Neural progenitor cell (in vitro differentiated cells): ENCODE measurements around the gene PTGDS. TPM values are rescaled to one million over a fixed set of nuclear protein-coding genes. Genes with fewer than 3 reads are reported as not detected.

ENCODE experiments used
- DNase-seq: peaks from one replicate; pipeline ENCODE4 v3.0.0-alpha.2; 2016; ENCODE audit warnings: low spot score
- H2AFZ ChIP-seq: fragments of 200-600 bp; sonication (generic); replicated peaks from 2 replicates; pipeline ENCODE4 v1.6.1; 2016; ENCODE audit warnings: antibody characterized with exemption
- H3F3A ChIP-seq: fragments of 200-600 bp; sonication (generic); 2 replicates; pipeline ENCODE4 v1.6.1; 2016; ENCODE audit warnings: antibody characterized with exemption, low read depth
- H3K27ac ChIP-seq: fragments of 200-600 bp; sonication (generic); 2 replicates; pipeline ENCODE4 v1.5.1; 2016; ENCODE audit warnings: mild to moderate bottlenecking
- H3K27me3 ChIP-seq: fragments of 200-600 bp; sonication (generic); 2 replicates; pipeline ENCODE4 v1.6.1; 2016; ENCODE audit warnings: mild to moderate bottlenecking, moderate library complexity
- H3K36me3 ChIP-seq: fragments of 200-600 bp; sonication (generic); 2 replicates; pipeline ENCODE4 v1.5.1; 2016
- H3K4me1 ChIP-seq: fragments of 200-600 bp; sonication (generic); 2 replicates; pipeline ENCODE4 v1.6.1; 2016; ENCODE audit warnings: mixed run types
- H3K4me2 ChIP-seq: fragments of 200-600 bp; sonication (generic); 2 replicates; pipeline ENCODE4 v1.6.1; 2016
- H3K4me3 ChIP-seq: fragments of 200-600 bp; sonication (generic); 2 replicates; pipeline ENCODE4 v1.5.1; 2016
- H3K79me2 ChIP-seq: fragments of 200-600 bp; sonication (generic); 2 replicates; pipeline ENCODE4 v1.6.1; 2016; ENCODE audit warnings: low read depth
- H3K9ac ChIP-seq: fragments of 200-600 bp; sonication (generic); 2 replicates; pipeline ENCODE4 v1.6.1; 2016
- H3K9me3 ChIP-seq: fragments of 200-600 bp; sonication (generic); 2 replicates; pipeline ENCODE4 v1.5.1; 2016; ENCODE audit warnings: low read depth
- H4K20me1 ChIP-seq: fragments of 200-600 bp; sonication (generic); 2 replicates; pipeline ENCODE4 v1.6.1; 2016; ENCODE audit warnings: low read depth
- H3K27ac Mint-ChIP-seq: 3 replicates; pipeline ENCODE4 v1.8.0; 2021; ENCODE audit warnings: mixed read lengths
- H3K27me3 Mint-ChIP-seq: 2 replicates; pipeline ENCODE4 v1.8.0; 2022; ENCODE audit warnings: low read depth, mild to moderate bottlenecking, inconsistent platforms, moderate library complexity, mixed read lengths; ENCODE audit not compliant: insufficient read depth
- H3K36me3 Mint-ChIP-seq: 3 replicates; pipeline ENCODE4 v1.8.0; 2021; ENCODE audit warnings: mixed read lengths
- H3K4me1 Mint-ChIP-seq: 3 replicates; pipeline ENCODE4 v1.8.0; 2021; ENCODE audit warnings: mixed read lengths
- H3K4me3 Mint-ChIP-seq: 3 replicates; pipeline ENCODE4 v1.8.0; 2021; ENCODE audit warnings: mild to moderate bottlenecking, moderate library complexity, mixed read lengths
- H3K9me3 Mint-ChIP-seq: 3 replicates; pipeline ENCODE4 v1.8.0; 2020; ENCODE audit warnings: mixed read lengths
- EZH2 ChIP-seq: fragments of 200-600 bp; sonication (generic); IDR thresholded peaks from 2 replicates; pipeline ENCODE4 v1.6.1; 2017; ENCODE audit warnings: antibody characterized with exemption, mild to moderate bottlenecking, moderate library complexity
- EZH2phosphoT487 ChIP-seq: fragments of 200-600 bp; sonication (generic); IDR thresholded peaks from 2 replicates; pipeline ENCODE4 v1.6.1; 2017; ENCODE audit warnings: antibody characterized with exemption
- total RNA-seq: library from RNA; depleted of rRNA; stranded (reverse); fragments of >200 nt; gene quantifications from 2 replicates; pipeline ENCODE4 v1.2.3, GENCODE V29; 2015; ENCODE audit warnings: low replicate concordance
- TF ChIP-seq, protein P1 (sequence below): fragments of 200-600 bp; sonication (generic); IDR thresholded peaks from 2 replicates; pipeline ENCODE4 v1.5.1; 2017; ENCODE audit warnings: antibody characterized with exemption, mild to moderate bottlenecking

PTGDS gene
- total RNA-seq, 1 donor from 2014 or later = not detected

DNA sequence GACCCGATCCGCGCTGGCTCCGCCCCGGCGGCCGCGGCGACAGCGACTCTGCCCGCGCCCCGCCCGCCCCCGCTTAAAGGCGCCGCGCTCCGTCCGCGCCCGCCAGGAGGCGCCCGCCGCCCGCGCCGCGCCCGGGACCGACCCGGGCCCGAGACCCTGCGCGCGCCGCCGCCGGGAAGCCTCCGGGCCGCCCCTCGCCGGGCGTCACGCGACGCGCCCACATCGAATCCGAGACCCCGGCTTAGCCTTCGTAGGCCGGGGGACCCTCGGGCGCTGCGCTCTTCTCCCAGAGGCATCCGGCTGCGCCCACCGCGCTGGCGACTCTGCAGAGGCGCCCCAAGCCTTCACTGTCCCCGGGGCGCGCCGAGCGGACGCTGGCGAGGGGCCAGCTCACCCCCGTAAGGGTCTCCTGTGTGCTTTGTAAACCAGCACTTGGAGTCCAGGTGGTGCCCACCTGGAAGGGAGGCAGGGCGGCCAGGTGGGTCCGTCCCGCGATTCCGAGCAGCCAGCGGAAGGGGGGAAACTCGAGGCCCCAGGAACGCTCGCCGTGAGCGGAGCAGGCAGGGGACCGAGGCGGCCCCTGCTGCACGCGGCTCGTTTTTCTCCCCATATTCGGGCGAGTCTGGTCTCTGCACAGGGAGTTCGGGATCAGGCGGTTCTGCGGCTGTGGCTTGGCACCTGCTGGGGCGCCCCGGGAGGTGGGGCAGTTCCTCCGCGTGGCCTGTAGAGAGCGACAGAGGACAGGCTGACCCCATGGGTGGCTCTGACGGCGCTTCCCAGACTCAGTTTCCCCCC, 51.2 kb downstream of the PTGDS start:
- Histone ChIP-seq H3K4me1 (peaks cover 18% of the 10 kb centered on the region), H3K4me2 (peak overlapping the region; percentile 94), H2AFZ (peak overlapping the region; percentile 99), H3F3A (peaks cover 24% of the 10 kb centered on the region), H3K27me3 (peaks cover 24% of the 10 kb centered on the region), H3K27ac (no peak overlapping the region), H3K9me3 (no peaks in the 10 kb centered on the region), H3K9ac (no peak overlapping the region), H3K79me2 (no peaks in the 10 kb centered on the region), H3K36me3 (no peaks in the 10 kb centered on the region), H3K4me3 (peak overlapping the region; percentile 80), H4K20me1 (peaks cover 5% of the 10 kb centered on the region)
- DNase-seq = peak; percentile 95
- Mint-ChIP-seq H3K9me3 (no peaks in the 10 kb centered on the region), H3K4me3 (peak overlapping the region; percentile 82), H3K4me1 (peaks cover 12% of the 10 kb centered on the region), H3K27ac (no peak overlapping the region), H3K36me3 (no peaks in the 10 kb centered on the region), H3K27me3 (no peaks in the 10 kb centered on the region)
- TF ChIP-seq, protein P1, sequence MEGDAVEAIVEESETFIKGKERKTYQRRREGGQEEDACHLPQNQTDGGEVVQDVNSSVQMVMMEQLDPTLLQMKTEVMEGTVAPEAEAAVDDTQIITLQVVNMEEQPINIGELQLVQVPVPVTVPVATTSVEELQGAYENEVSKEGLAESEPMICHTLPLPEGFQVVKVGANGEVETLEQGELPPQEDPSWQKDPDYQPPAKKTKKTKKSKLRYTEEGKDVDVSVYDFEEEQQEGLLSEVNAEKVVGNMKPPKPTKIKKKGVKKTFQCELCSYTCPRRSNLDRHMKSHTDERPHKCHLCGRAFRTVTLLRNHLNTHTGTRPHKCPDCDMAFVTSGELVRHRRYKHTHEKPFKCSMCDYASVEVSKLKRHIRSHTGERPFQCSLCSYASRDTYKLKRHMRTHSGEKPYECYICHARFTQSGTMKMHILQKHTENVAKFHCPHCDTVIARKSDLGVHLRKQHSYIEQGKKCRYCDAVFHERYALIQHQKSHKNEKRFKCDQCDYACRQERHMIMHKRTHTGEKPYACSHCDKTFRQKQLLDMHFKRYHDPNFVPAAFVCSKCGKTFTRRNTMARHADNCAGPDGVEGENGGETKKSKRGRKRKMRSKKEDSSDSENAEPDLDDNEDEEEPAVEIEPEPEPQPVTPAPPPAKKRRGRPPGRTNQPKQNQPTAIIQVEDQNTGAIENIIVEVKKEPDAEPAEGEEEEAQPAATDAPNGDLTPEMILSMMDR = no peak
- TF ChIP-seq EZH2phosphoT487 (peak; percentile 52), EZH2 (peak; percentile 33)

DNA sequence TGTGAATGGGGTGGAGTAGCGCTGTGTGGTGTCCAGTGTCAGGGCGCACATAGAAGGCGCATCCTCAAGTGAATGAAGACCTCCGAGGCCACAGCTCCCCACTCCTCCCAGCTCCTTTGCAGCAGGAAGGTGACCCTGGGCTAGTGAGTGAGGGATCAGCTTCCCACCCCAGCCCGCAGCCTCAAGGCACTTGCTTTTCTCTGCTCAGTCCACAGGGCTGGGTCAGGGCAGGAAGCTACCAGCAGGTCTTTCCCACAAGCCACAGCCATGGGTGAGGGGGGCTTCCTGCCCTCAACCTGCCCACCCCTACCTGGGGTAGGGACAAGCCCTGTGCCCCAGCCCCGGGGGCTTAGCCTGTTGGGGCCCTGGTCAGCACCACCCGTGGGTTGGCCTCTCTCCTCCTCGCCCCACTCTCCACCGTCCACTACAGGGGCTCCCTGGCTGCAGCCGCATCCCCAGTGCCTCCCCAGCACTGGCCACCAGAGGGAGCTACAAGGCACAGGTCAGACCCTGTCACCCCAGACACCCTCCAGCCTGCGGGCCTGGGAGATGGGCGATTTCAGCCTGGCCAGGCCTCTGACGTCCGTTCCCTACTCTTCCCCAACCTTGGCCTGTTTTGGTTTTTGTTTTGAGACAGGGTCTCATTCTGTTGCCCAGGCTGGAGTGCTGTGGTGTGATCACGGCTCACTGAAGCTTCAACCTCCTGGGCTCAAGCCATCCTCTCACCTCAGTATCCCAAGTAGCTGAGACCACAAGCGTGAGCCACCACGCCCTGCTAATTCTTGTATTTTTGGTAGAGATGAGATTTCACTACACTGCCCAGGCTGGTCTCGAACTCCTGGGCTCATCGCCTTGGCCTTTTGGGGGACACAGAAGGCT, 52.0 kb downstream of the PTGDS start:
- no peaks in the 10 kb centered on the region for H3K27me3 Mint-ChIP-seq
- H3K4me3 Mint-ChIP-seq = peak overlapping the region; percentile 82
- Histone ChIP-seq H3K4me2 (peak overlapping the region; percentile 94), H3K4me1 (peaks cover 13% of the 10 kb centered on the region), H4K20me1 (peaks cover 5% of the 10 kb centered on the region), H3K27me3 (peaks cover 24% of the 10 kb centered on the region), H3K4me3 (peak overlapping the region; percentile 80), H3F3A (peaks cover 24% of the 10 kb centered on the region), H3K27ac (no peak overlapping the region), H3K9ac (no peak overlapping the region), H3K9me3 (no peaks in the 10 kb centered on the region), H3K79me2 (no peaks in the 10 kb centered on the region), H2AFZ (no peak overlapping the region), H3K36me3 (no peaks in the 10 kb centered on the region)
- peak; percentile 86 for DNase-seq
- TF ChIP-seq, protein P1 = peak; percentile 94
- TF ChIP-seq EZH2 (no peak), EZH2phosphoT487 (peak; percentile 16)
- no peaks in the 10 kb centered on the region for H3K9me3 Mint-ChIP-seq
- no peaks in the 10 kb centered on the region for H3K36me3 Mint-ChIP-seq
- H3K27ac Mint-ChIP-seq = peak overlapping the region; percentile 42
- peaks cover 12% of the 10 kb centered on the region for H3K4me1 Mint-ChIP-seq

DNA sequence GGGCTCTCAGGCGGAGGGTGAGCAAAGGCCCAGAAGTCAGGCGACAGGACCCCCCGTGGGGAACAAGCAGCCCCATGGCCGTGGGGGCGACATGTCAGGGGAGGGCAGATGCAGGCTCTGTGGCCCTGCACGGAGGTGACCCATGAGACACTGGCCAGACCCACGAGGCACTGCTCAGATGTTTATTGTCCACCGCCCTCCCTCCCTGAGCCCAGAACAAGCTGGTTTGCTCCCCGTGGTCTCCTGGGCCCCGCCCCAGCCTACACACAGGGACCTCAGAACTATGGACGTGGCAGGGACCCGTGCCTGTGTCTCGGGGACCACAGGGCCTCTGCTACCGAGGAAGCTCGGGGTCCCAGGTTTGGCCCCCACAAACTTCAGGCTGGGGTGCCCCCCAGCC, 52.7 kb downstream of the PTGDS start:
- Histone ChIP-seq H3K9ac (no peak overlapping the region), H4K20me1 (peaks cover 5% of the 10 kb centered on the region), H3F3A (peaks cover 28% of the 10 kb centered on the region), H2AFZ (no peak overlapping the region), H3K79me2 (no peaks in the 10 kb centered on the region), H3K9me3 (no peaks in the 10 kb centered on the region), H3K4me3 (no peak overlapping the region), H3K4me1 (peaks cover 13% of the 10 kb centered on the region), H3K36me3 (no peaks in the 10 kb centered on the region), H3K27ac (no peak overlapping the region), H3K4me2 (no peak overlapping the region), H3K27me3 (peaks cover 24% of the 10 kb centered on the region)
- H3K27me3 Mint-ChIP-seq = no peaks in the 10 kb centered on the region
- peak overlapping the region; percentile 82 for H3K4me3 Mint-ChIP-seq
- H3K9me3 Mint-ChIP-seq = no peaks in the 10 kb centered on the region
- H3K4me1 Mint-ChIP-seq = peaks cover 12% of the 10 kb centered on the region
- TF ChIP-seq EZH2phosphoT487 (no peak), EZH2 (no peak)
- TF ChIP-seq, protein P1 = no peak
- H3K27ac Mint-ChIP-seq = no peak overlapping the region
- DNase-seq = no peak
- no peaks in the 10 kb centered on the region for H3K36me3 Mint-ChIP-seq
